GM23338 (cell line): ENCODE results near the gene ARID1B. TPM values are rescaled to one million over a fixed set of nuclear protein-coding genes. Genes with fewer than 3 reads are reported as not detected.

Experiments used
- ATAC-seq: fragments of 200-7000 bp; cut with Tn5 transposase; 3 replicates; pipeline ENCODE4 v1.9.1; 2020
- DNase-seq: peaks from one replicate; pipeline ENCODE4 v3.0.0-alpha.2; 2015; ENCODE audit warnings: low spot score
- H2AFZ ChIP-seq: fragments of 200-600 bp; sonication (generic); 2 replicates; pipeline ENCODE4 v1.8.0; 2016; ENCODE audit warnings: antibody characterized with exemption, mild to moderate bottlenecking, moderate library complexity
- H3F3A ChIP-seq: fragments of 200-600 bp; sonication (generic); replicated peaks from 2 replicates; pipeline ENCODE4 v1.8.0; 2017; ENCODE audit warnings: antibody characterized with exemption, mixed run types, low read depth
- H3K27ac ChIP-seq: fragments of 200-600 bp; sonication (generic); 2 replicates; pipeline ENCODE4 v1.6.1; 2016; ENCODE audit warnings: low read depth
- H3K27me3 ChIP-seq: fragments of 200-600 bp; sonication (generic); 2 replicates; pipeline ENCODE4 v1.8.0; 2016; ENCODE audit warnings: mild to moderate bottlenecking, mixed run types, moderate library complexity; ENCODE audit not compliant: insufficient read depth
- H3K36me3 ChIP-seq: fragments of 200-600 bp; sonication (generic); 2 replicates; pipeline ENCODE4 v1.8.0; 2016; ENCODE audit warnings: mild to moderate bottlenecking; ENCODE audit not compliant: insufficient read depth
- H3K4me1 ChIP-seq: fragments of 200-600 bp; sonication (generic); 2 replicates; pipeline ENCODE4 v1.8.0; 2016; ENCODE audit warnings: mild to moderate bottlenecking, moderate library complexity; ENCODE audit not compliant: insufficient read depth
- H3K4me2 ChIP-seq: fragments of 200-600 bp; sonication (generic); 2 replicates; pipeline ENCODE4 v1.7.1; 2017; ENCODE audit warnings: mixed run types
- H3K4me3 ChIP-seq: fragments of 200-600 bp; sonication (generic); 2 replicates; pipeline ENCODE4 v1.6.1; 2016; ENCODE audit warnings: mixed run types
- H3K79me2 ChIP-seq: fragments of 200-600 bp; sonication (generic); replicated peaks from 2 replicates; pipeline ENCODE4 v1.8.0; 2017; ENCODE audit warnings: mild to moderate bottlenecking; ENCODE audit not compliant: insufficient read depth
- H3K9me2 ChIP-seq: fragments of 200-600 bp; sonication (generic); 2 replicates; pipeline ENCODE4 v1.8.0; 2017; ENCODE audit not compliant: insufficient read depth
- H4K20me1 ChIP-seq: fragments of 200-600 bp; sonication (generic); replicated peaks from 2 replicates; pipeline ENCODE4 v1.8.0; 2017; ENCODE audit warnings: mild to moderate bottlenecking; ENCODE audit not compliant: insufficient read depth
- H3K27ac Mint-ChIP-seq: 2 replicates; pipeline ENCODE4 v1.8.0; 2020; ENCODE audit warnings: inconsistent platforms, mild to moderate bottlenecking, moderate library complexity, mixed read lengths
- H3K27me3 Mint-ChIP-seq: 3 replicates; pipeline ENCODE4 v1.8.0; 2022; ENCODE audit warnings: low read depth, mild to moderate bottlenecking, moderate library complexity, mixed read lengths, inconsistent platforms; ENCODE audit not compliant: insufficient read depth, poor library complexity
- H3K36me3 Mint-ChIP-seq: 3 replicates; pipeline ENCODE4 v1.8.0; 2021; ENCODE audit warnings: low read depth, mild to moderate bottlenecking, inconsistent platforms, moderate library complexity, mixed read lengths
- H3K4me1 Mint-ChIP-seq: 3 replicates; pipeline ENCODE4 v1.8.0; 2020; ENCODE audit warnings: mild to moderate bottlenecking, inconsistent platforms, mixed read lengths
- H3K4me3 Mint-ChIP-seq: 3 replicates; pipeline ENCODE4 v1.8.0; 2021; ENCODE audit warnings: moderate library complexity, mild to moderate bottlenecking, inconsistent platforms, mixed read lengths
- H3K9me3 Mint-ChIP-seq: 3 replicates; pipeline ENCODE4 v1.8.0; 2020; ENCODE audit warnings: moderate library complexity, mild to moderate bottlenecking, inconsistent platforms, mixed read lengths
- CTCF ChIP-seq, 2 experiments: fragments of 200-600 bp in 1 of 2; sonication (generic) in 1 of 2; conservative IDR thresholded peaks; 2 replicates each; pipeline versions ENCODE4 v1.5.1 to v1.6.1; 2016 to 2017; ENCODE audit warnings: antibody characterized with exemption in 2 of 2, low read depth in 2 of 2, mild to moderate bottlenecking in 2 of 2, moderate library complexity in 1 of 2
- ETS1 ChIP-seq: IDR thresholded peaks from 2 replicates; pipeline ENCODE4 v1.6.1; 2016; ENCODE audit warnings: antibody characterized with exemption
- REST ChIP-seq: IDR thresholded peaks from one replicate; pipeline ENCODE4 v1.6.1; 2018; ENCODE audit warnings: antibody characterized with exemption; ENCODE audit not compliant: unreplicated experiment
- ZNF331 ChIP-seq: fragments of 250-450 bp; sonication (Bioruptor Pico); IDR thresholded peaks from 2 replicates; pipeline ENCODE4 v1.5.0; 2020; ENCODE audit warnings: low read depth, mild to moderate bottlenecking, moderate library complexity
- ZNF462 ChIP-seq: fragments of 250-450 bp; sonication (Bioruptor Pico); IDR thresholded peaks from 2 replicates; pipeline ENCODE4 v1.5.0; 2020; ENCODE audit warnings: mild to moderate bottlenecking, moderate library complexity
- polyA plus RNA-seq: library from polyadenylated mRNA; unstranded; fragments of >200 nt; fragmentation: Nextera tagmentation; extraction: Ambion mirVana; gene quantifications from 2 replicates; pipeline ENCODE4 v1.2.1, GENCODE V29; 2016
- total RNA-seq: library from RNA; depleted of rRNA; stranded (reverse); fragments of >200 nt; shearing (Covaris generic); gene quantifications from 2 replicates; pipeline ENCODE4 v1.2.3, GENCODE V29; 2014

Gene ARID1B
- total and polyA plus RNA-seq, 2 experiments from 2014 or later, result 59.3 to 72.2 TPM

GRCh38 chr6:156863504-156863903 is 86.3 kb downstream of the ARID1B start:
- Histone ChIP-seq H3F3A (no peaks in the 10 kb centered on the region), H3K27ac (no peak overlapping the region), H3K36me3 (no peaks in the 10 kb centered on the region), H3K4me1 (peaks cover 44% of the 10 kb centered on the region), H3K4me3 (no peak overlapping the region), H3K27me3 (no peaks in the 10 kb centered on the region), H2AFZ (no peak overlapping the region), H3K4me2 (no peak overlapping the region), H3K9me2 (peaks cover 6% of the 10 kb centered on the region), H3K79me2 (peaks cover 100% of the 10 kb centered on the region), H4K20me1 (peaks cover 30% of the 10 kb centered on the region)
- DNase-seq, result no peak
- peaks cover 72% of the 10 kb centered on the region for H3K4me1 Mint-ChIP-seq
- peaks cover 14% of the 10 kb centered on the region for H3K27me3 Mint-ChIP-seq
- no peak overlapping the region for H3K4me3 Mint-ChIP-seq
- ATAC-seq, result no peak
- H3K9me3 Mint-ChIP-seq, result no peaks in the 10 kb centered on the region; the same call in 2 of the 3 replicates
- H3K27ac Mint-ChIP-seq, result no peak overlapping the region
- no peak for TF ChIP-seq ZNF462 (CRISPR knock-in tag)
- no peak for TF ChIP-seq REST
- TF ChIP-seq CTCF (conservative IDR thresholded peaks at IDR 0.05; ENCODE audit: low read depth in 2 of 2), result no peak
- TF ChIP-seq ZNF331 (CRISPR knock-in tag), result no peak
- TF ChIP-seq ETS1, result no peak
- H3K36me3 Mint-ChIP-seq, result no peaks in the 10 kb centered on the region; the same call in 2 of the 3 replicates
